T-helper 22 cell (primary cell): ENCODE results near the gene CCDC152.
"Not testable (repeated sequence)": the region's sequence is repeated elsewhere in the genome, so short reads cannot be mapped to it uniquely, and the experiment has no call there.

ENCODE experiments used
- DNase-seq: peaks from one replicate; pipeline ENCODE4 v3.0.0-alpha.2; 2020; ENCODE audit warnings: low read depth

The CCDC152 gene

DNA sequence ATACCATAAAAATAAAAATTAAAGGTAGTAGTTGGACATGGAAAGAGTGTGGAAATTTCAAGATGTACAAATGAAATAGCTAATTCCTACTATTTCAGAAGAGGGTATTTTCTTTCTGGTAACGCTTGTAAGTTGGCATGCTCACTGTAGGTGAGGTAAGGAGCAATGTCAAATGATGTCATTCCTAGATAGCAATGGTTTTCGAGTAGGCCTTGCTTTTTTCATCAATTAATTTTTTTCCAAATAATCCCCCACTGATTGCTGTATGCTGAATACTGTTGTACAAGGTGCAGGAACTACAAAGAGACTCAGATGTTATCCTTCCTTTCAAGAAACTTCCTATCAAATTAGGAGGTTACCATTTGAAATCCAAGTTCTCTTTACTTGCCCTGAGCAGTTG lies 56.0 kb downstream of the CCDC152 start:
- DNase-seq = no peak

DNA sequence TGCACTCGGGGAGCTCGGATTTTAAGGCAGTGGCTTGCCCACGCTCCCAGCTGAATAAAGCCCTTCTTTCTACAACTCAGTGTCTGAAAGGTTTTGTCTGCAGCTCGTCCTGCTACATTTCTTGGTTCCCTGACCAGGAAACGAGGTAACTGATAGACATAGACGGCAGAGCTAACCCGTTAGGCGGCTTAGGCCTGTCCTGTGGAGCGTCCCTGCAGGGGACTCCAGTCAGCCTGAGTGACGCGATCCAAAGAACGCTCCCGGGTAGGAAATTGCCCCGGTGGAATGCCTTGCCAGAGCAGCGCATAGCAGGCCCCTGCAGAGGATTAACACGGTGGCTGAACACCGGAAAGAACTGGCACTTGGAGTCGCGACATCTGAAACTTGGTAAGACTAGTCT lies 56.9 kb downstream of the CCDC152 start:
- no peak for DNase-seq

DNA sequence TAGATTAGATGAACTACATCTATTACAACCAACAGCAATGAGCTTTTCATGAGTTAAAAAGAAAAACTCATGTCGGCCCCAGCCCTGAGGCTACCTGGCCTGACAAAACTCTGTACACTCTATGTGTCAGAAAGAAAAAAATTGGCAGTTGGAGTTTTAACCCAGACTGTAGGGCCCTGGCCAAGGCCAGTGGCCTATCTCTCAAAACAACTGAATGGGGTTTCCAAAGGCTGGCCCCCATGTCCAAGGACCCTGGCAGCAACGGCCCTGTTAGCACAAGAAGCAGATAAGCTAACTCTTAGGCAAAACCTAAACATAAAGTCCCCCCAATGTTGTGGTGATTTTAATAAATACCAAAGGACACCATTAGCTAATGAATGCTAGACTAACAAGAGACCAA lies 59.9 kb downstream of the CCDC152 start:
- not testable (repeated sequence) for DNase-seq

GRCh38 chr5:42819745-42820144 lies 63.1 kb downstream of the CCDC152 start:
- DNase-seq = no peak

GRCh38 chr5:42822548-42822947 lies 65.9 kb downstream of the CCDC152 start:
- DNase-seq = no peak

- no peak for DNase-seq
Measured at GRCh38 chr5:42824347-42824976, 67.8 kb downstream of the CCDC152 start.

GRCh38 chr5:42825422-42826148 lies 69.0 kb downstream of the CCDC152 start:
- DNase-seq = no peak

GRCh38 chr5:42826757-42827515 lies 70.3 kb downstream of the CCDC152 start:
- no peak for DNase-seq

GRCh38 chr5:42828671-42829070 lies 72.1 kb downstream of the CCDC152 start:
- DNase-seq = no peak

DNA sequence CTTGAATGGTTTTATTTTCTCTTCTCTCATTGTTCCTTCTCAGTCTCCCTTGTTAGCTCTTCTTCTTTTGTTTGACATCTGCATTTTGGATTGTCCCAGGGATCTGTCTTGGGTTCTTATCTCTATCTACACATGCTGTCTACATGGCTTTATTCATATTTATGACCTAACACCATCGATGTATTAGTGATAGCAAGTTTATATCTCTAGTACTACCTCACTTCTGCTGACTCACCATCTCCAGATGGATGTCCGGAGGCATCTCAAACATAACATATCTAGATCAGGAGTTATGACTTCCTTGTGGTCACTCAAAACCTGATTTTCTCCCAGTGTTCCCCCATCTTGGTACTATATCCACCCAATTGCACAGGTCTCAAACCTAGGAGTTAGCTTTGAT lies 74.3 kb downstream of the CCDC152 start:
- no peak for DNase-seq

DNA sequence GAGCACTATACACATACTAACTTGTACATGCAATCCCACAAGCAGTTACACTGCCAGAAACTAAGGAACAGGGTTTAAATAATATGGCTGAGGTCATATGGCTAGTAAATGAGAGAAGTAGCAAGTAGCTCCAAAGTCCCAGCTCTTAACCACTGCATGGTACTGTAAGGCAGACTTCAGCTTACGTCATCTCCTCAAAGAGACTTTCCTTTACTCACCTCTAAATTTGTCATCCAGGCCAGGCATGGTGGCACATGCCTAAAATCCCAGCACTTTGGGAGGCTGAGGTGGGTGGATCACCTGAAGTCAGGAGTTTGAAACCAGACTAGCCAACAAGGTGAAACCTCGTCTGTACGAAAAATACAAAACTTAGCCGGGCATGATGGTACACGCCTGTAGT lies 75.4 kb downstream of the CCDC152 start:
- no peak for DNase-seq

GRCh38 chr5:42836070-42836769 lies 79.6 kb downstream of the CCDC152 start:
- no peak for DNase-seq

GRCh38 chr5:42837601-42838000 lies 81.0 kb downstream of the CCDC152 start:
- no peak for DNase-seq

DNA sequence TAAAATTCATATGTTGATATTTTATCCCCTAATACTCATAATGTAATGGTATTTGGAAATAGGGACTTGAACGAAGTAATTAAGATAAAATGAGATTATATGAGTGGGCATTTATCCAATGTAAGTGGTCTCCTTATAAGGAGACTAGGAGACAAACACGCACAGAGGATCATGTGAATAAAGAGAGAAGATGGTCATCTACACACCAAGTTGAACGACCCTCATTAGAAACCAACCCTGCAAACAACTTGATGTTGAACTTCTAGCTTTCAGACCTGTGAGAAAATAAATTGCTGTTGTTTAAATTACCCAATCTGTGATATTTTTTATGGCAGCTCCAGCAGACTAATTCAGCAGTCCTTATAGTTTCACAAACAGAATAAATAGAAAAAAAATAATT lies 82.6 kb downstream of the CCDC152 start:
- no peak for DNase-seq

GRCh38 chr5:42840269-42840668 lies 83.7 kb downstream of the CCDC152 start:
- no peak for DNase-seq

DNA sequence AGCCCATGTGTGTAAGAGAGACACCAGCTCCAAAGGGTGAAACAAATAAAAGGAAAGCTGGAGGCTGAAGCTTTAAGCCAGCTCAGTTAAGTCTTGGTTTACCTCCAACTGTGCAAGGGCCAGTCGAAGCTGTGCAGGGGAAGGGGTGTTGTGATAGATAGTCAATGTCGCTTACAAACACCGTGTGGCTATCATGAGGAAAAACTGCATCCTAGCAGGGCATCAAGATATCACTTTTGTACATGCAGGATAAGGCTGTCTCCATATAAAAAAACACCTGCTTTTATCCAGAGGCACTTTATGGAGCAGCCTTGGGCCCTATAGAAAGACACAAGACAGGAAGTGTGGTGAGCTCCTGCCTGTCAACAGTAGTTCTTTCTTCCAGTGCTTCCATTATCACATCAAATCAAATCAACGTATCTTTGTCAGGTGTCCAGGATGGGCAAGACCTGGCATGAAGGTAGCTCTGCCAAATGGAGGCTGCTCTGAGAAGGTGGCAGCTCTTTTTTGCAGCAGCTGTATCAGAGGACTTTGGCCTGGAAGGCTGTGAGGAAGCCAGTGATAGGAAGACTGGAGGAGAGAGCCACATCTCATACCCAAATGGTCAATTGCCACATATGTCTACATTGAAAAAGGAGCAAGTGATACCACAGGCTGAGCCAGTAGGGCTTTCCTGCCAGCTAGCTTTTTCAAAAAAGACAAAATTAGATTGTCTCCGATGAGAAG lies 84.4 kb downstream of the CCDC152 start:
- DNase-seq = no peak

DNA sequence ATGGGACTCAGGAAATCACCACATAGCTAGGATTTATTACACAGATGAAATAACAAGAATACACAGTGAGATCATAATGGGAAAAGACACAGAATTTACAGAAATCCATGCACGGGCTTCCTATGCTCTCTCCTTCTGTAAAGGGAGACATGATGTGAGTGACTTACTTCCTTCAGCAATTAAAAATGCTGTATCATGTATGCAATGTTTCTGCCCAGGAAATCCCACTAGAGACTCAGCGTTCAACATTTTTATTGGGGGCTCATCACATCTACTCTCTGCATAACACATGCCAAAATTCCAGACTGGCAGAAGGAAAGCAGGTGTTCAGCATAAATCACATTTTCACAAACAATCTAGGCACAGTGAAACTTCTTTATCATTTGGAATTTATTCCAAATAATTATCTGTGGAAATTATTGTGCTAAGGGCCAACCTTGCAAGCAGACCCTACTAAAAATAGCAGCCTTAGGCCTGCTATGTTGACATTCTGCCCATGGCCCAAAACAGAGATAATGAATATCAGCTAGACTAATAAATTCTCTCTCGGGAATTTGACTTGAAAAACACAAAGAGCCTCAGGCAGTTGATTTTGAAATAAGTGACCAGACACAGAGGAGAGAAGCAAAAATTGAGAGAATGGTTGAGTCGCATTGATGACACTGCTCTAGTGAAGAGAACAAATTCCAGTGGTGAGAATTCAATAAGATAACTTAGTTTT lies 86.5 kb downstream of the CCDC152 start:
- DNase-seq = no peak

DNA sequence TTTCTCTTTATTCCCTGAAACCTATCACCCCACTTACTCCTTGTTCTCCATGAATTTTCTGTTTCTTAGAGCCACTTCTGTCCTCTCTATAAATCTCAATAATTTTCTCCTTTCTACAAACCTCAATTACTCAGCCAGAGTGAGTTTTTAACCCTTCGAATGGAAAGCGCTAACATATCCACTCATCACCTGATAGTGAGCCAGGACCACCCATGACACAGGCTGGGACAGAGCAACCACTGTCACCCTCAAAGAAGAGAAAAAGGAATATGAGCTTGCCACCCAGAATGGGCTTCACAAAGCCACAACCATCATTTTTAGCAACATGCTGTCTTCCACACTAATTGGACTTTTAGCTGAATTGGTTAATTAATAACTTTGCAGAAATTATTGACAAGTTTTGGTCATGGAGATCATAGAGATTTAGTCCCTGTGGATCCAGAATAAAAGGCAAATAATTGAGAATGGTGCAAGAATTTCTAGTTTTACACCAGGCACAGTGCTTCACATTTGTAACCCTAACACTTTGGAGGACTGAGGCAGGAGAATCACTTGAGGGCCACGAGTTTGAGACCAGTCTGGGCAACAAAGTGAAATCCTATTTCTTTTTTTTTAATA lies 87.2 kb downstream of the CCDC152 start:
- DNase-seq = no peak

GRCh38 chr5:42844408-42844807 lies 87.8 kb downstream of the CCDC152 start:
- not testable (repeated sequence) for DNase-seq

GRCh38 chr5:42848545-42848944 lies 91.9 kb downstream of the CCDC152 start:
- no peak for DNase-seq

GRCh38 chr5:42851481-42851880 lies 94.9 kb downstream of the CCDC152 start:
- no peak for DNase-seq
